B cell (primary cell): ENCODE data around the gene HMCN1. TPM values are rescaled to one million over a fixed set of nuclear protein-coding genes. Genes with fewer than 3 reads are reported as not detected.

Source experiments
- ATAC-seq: fragments of 200-7000 bp; cut with Tn5 transposase; one replicate; pipeline ENCODE4 v1.10.0; 2021; ENCODE audit warnings: low read depth, mild to moderate bottlenecking, moderate number of reproducible peaks, moderate library complexity
- CTCF ChIA-PET: fragments of 350-600 bp; sonication (Branson Sonifier 250); formaldehyde crosslinking; loops from one replicate; lab custom pipeline; 2021; ENCODE audit warnings: antibody characterized with exemption, inconsistent platforms; lab: Charles Lee
- POLR2A ChIA-PET: fragments of 350-600 bp; sonication (Branson Sonifier 250); formaldehyde crosslinking; loops from one replicate; lab custom pipeline; 2021; ENCODE audit warnings: antibody characterized with exemption; lab: Charles Lee
- DNase-seq: peaks from one replicate; pipeline ENCODE4 v3.0.0; 2013
- H2AFZ ChIP-seq: 2 replicates; pipeline ENCODE4 v1.6.1; 2012; ENCODE audit warnings: mild to moderate bottlenecking, low read depth, low read length; ENCODE audit not compliant: insufficient read depth, poor library complexity, severe bottlenecking
- H3K27ac ChIP-seq, 2 donors: 1 replicate in 1 of 2; 2 replicates in 1 of 2; pipeline ENCODE4 v1.5.1; 2012 to 2013; ENCODE audit warnings: low read length in 2 of 2, mild to moderate bottlenecking in 2 of 2, moderate library complexity in 1 of 2
- H3K27me3 ChIP-seq, 4 experiments: fragments of 200-600 bp in 1 of 4; sonication (generic) in 1 of 4; replicated peaks in 1 of 4; 1 replicate in 2 of 4; 2 replicates in 2 of 4; pipeline versions ENCODE4 v1.6.1 to v1.7.0; 2013 to 2016; ENCODE audit warnings: low read length in 3 of 4, mild to moderate bottlenecking in 2 of 4, mixed read lengths in 1 of 4, moderate library complexity in 1 of 4; ENCODE audit not compliant: insufficient read depth in 4 of 4, control insufficient read depth in 3 of 4; ENCODE audit errors: control extremely low read depth in 1 of 4
- H3K36me3 ChIP-seq, 2 experiments: replicated peaks in 1 of 2; 1 replicate in 1 of 2; 2 replicates in 1 of 2; pipeline versions ENCODE4 v1.6.1 to v1.7.1; 2013; ENCODE audit warnings: low read length in 1 of 2; ENCODE audit not compliant: insufficient read depth in 2 of 2, control insufficient read depth in 1 of 2; ENCODE audit errors: control extremely low read depth in 1 of 2, extremely low read depth in 1 of 2
- H3K4me1 ChIP-seq, 2 donors: fragments of 200-600 bp in 1 of 2; sonication (generic) in 1 of 2; 1 replicate in 1 of 2; 2 replicates in 1 of 2; pipeline versions ENCODE4 v1.5.1 to v1.6.1; 2013 to 2017; ENCODE audit warnings: low read length in 2 of 2; ENCODE audit not compliant: control insufficient read depth in 2 of 2, insufficient read depth in 2 of 2
- H3K4me2 ChIP-seq: replicated peaks from 2 replicates; pipeline ENCODE3; 2012; ENCODE audit warnings: mild to moderate bottlenecking, low read depth, low read length; ENCODE audit not compliant: poor library complexity, severe bottlenecking
- H3K4me3 ChIP-seq, 5 experiments: fragments of 200-600 bp in 1 of 5; sonication (generic) in 1 of 5; 1 replicate in 3 of 5; 2 replicates in 2 of 5; pipeline versions ENCODE4 v1.5.1 to v1.7.0; 2011 to 2016; ENCODE audit warnings: low read length in 4 of 5, mild to moderate bottlenecking in 4 of 5, low read depth in 2 of 5, control low read depth in 1 of 5, moderate library complexity in 1 of 5; ENCODE audit not compliant: insufficient read depth in 1 of 5; ENCODE audit errors: control extremely low read depth in 1 of 5, extremely low read depth in 1 of 5
- H3K79me2 ChIP-seq: fragments of 200-600 bp; sonication (generic); one replicate; pipeline ENCODE4 v1.6.0; 2016; ENCODE audit warnings: low read length; ENCODE audit not compliant: control insufficient read depth, insufficient read depth
- H3K9ac ChIP-seq: fragments of 200-600 bp; sonication (generic); 2 replicates; pipeline ENCODE4 v1.6.1; 2017; ENCODE audit warnings: mild to moderate bottlenecking, low read length, moderate library complexity
- H3K9me3 ChIP-seq, 3 donors: one replicate each; pipeline versions ENCODE4 v1.6.1 to v1.7.1; 2013; ENCODE audit warnings: low read length in 2 of 3; ENCODE audit not compliant: control insufficient read depth in 2 of 3, insufficient read depth in 1 of 3; ENCODE audit errors: control extremely low read depth in 1 of 3
- H4K20me1 ChIP-seq: 2 replicates; pipeline ENCODE4 v1.6.0; 2012; ENCODE audit warnings: mild to moderate bottlenecking, low read length; ENCODE audit not compliant: insufficient read depth, control insufficient read depth, poor library complexity, severe bottlenecking
- H3K27ac Mint-ChIP-seq: one replicate; pipeline ENCODE4 v1.8.0; 2021; ENCODE audit warnings: mixed read lengths
- H3K27me3 Mint-ChIP-seq: one replicate; pipeline ENCODE4 v1.8.0; 2021; ENCODE audit warnings: mixed read lengths
- H3K4me1 Mint-ChIP-seq: one replicate; pipeline ENCODE4 v1.8.0; 2021; ENCODE audit warnings: mixed read lengths
- H3K4me3 Mint-ChIP-seq: one replicate; pipeline ENCODE4 v1.8.0; 2021; ENCODE audit warnings: mixed read lengths
- H3K9me3 Mint-ChIP-seq: one replicate; pipeline ENCODE4 v1.8.0; 2022; ENCODE audit warnings: mixed read lengths; ENCODE audit not compliant: insufficient read depth
- CTCF ChIP-seq: fragments of 200-600 bp; IDR thresholded peaks from one replicate; pipeline ENCODE4 v1.8.0; 2022; ENCODE audit warnings: antibody characterized with exemption, mild to moderate bottlenecking
- EZH2 ChIP-seq: IDR thresholded peaks from 2 replicates; pipeline ENCODE4 v1.6.1; 2012; ENCODE audit warnings: borderline replicate concordance, low read depth, mild to moderate bottlenecking, moderate library complexity, low read length; ENCODE audit not compliant: insufficient read depth, poor library complexity, severe bottlenecking
- WGBS: methylation state at CpG from one replicate; pipeline ENCODE4 v1.1.5; 2013; ENCODE audit warnings: missing lambda C conversion rate; ENCODE audit not compliant: insufficient coverage; 5-methylcytosine and 5-hydroxymethylcytosine counted together
- intact Hi-C: fragments of 100-400 bp; cut with micrococcal nuclease; formaldehyde crosslinking; loops from one replicate; pipeline ENCODE4 v1.10.0; 2022
- polyA plus RNA-seq: library from polyadenylated mRNA; depleted of rRNA; stranded (reverse); fragments of >200 nt; gene quantifications from 2 replicates; pipeline ENCODE4 v1.2.3, GENCODE V29; 2012
- total RNA-seq, 2 donors: library from RNA; stranded (reverse); fragments of 120-200 nt in 1 of 2; gene quantifications; 1 replicate in 1 of 2; 2 replicates in 1 of 2; pipeline versions ENCODE4 v1.2.3 to v1.2.4, GENCODE V29; 2013 to 2022

The HMCN1 gene
- total and polyA plus RNA-seq, 2 donors (not counting 1 experiment from before 2014, with no cell fraction given), result not detected

DNA sequence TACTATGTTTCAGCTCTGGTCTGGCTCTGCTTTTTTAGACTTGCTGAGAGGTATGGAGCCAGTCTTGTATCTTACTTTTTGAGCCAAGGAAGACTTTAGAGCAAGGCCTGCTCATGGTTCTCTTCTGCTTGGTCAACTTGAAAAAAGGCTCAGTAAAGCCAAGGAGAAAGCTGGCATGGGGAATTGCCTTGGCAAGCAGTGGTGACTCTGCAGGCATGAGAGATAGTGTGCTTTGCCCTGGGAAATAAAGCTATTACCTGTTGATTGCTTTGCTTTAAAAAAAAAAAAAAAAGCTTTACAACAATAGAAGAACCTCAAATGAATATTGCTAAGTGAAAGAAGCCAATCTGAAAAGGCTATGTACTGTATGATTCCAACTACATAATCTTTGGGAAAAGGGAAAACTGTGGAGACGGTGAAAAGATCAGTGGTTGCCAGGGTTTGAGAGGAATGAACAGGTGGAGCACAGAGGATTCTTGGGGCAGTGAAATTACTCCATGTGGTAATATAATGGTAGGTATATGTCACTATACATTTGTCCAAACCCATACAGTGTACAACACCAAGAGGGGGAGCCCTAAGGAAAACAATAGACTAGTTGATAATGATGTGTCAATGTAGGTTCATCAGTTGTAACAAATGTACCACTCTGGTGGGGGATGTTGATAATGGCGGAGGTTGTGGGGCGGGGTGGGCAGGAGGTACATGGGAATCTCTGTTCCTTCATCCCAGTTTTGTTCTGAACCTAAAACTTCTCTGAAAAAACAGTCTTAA lies 87.6 kb downstream of the HMCN1 start:
- Mint-ChIP-seq H3K27me3 (peaks cover 16% of the 10 kb centered on the region), H3K27ac (no peak overlapping the region), H3K9me3 (no peaks in the 10 kb centered on the region), H3K4me3 (no peak overlapping the region), H3K4me1 (no peaks in the 10 kb centered on the region)
- intact Hi-C loops, result no loop called here
- no peak overlapping the region for H3K4me2 ChIP-seq
- no peaks in the 10 kb centered on the region for H3K4me1 ChIP-seq
- no peak overlapping the region for H3K27ac ChIP-seq
- no peaks in the 10 kb centered on the region for H3K27me3 ChIP-seq
- no peak for TF ChIP-seq CTCF
- no peak for TF ChIP-seq EZH2
- peaks cover 0 to 2% (median 0%) of the 10 kb centered on the region in 3 donors for H3K9me3 ChIP-seq
- WGBS, result 100% methylated on average over 1 of the region's 3 CpGs
- CTCF ChIA-PET, result no interaction called here
- POLR2A ChIA-PET, result no interaction called here
- ATAC-seq (no peak), DNase-seq (no peak)
- H4K20me1 ChIP-seq, result no peaks in the 10 kb centered on the region
- H3K4me3 ChIP-seq, result no peak overlapping the region
- no peaks in the 10 kb centered on the region for H3K36me3 ChIP-seq
- no peak overlapping the region for H2AFZ ChIP-seq
- no peaks in the 10 kb centered on the region for H3K79me2 ChIP-seq
- no peak overlapping the region for H3K9ac ChIP-seq

DNA sequence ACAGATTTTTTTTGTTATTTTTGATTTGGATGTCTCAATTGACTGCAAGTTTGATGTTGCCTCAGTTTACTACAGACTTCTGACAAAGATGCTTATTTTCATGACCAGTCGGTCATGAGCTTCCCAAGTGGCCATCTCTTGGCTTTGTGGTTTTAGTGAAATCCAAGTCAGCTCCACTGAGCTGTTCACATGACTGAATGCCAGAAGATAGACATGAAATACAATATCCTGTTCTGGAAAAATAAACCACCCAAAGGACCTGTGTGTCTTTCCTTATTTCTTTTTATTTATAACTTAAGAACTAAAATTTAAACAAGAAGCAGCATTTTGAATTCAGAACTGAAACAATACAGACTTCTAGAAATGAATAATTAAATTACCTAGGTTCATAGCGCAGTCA lies 89.3 kb downstream of the HMCN1 start:
- H3K9me3 ChIP-seq, result peaks cover 0 to 2% (median 0%) of the 10 kb centered on the region in 3 donors
- no peak for TF ChIP-seq EZH2
- TF ChIP-seq CTCF, result no peak
- H3K9me3 Mint-ChIP-seq, result no peaks in the 10 kb centered on the region
- H3K4me3 ChIP-seq, result no peak overlapping the region
- no peaks in the 10 kb centered on the region for H3K36me3 ChIP-seq
- H3K4me2 ChIP-seq, result no peak overlapping the region
- DNase-seq (no peak), ATAC-seq (no peak)
- no peaks in the 10 kb centered on the region for H4K20me1 ChIP-seq
- no peaks in the 10 kb centered on the region for H3K79me2 ChIP-seq
- no peak overlapping the region for H3K27ac Mint-ChIP-seq
- H3K4me3 Mint-ChIP-seq, result no peak overlapping the region
- H3K27ac ChIP-seq, result no peak overlapping the region
- peaks cover 16% of the 10 kb centered on the region for H3K27me3 Mint-ChIP-seq
- H3K9ac ChIP-seq, result no peak overlapping the region
- intact Hi-C loops, result no loop called here
- no peaks in the 10 kb centered on the region for H3K4me1 ChIP-seq
- H2AFZ ChIP-seq, result no peak overlapping the region
- ChIA-PET CTCF (no interaction called here), POLR2A (no interaction called here)
- H3K4me1 Mint-ChIP-seq, result no peaks in the 10 kb centered on the region
- 100% methylated on average over 1 of the region's 2 CpGs for WGBS
- H3K27me3 ChIP-seq, result no peaks in the 10 kb centered on the region
